Ovary (tissue), 3 donors: ENCODE data around the gene SNX5.

Experiments used
- POLR2A ChIP-seq: fragments of 450-650 bp; IDR thresholded peaks from one replicate; pipeline ENCODE4 v1.6.1; 2017; ENCODE audit warnings: antibody characterized with exemption, mild to moderate bottlenecking, moderate library complexity
- TF ChIP-seq, protein P1 (sequence below), 3 donors: fragments of 450-650 bp in 2 of 3; fragments of 200-600 bp in 1 of 3; IDR thresholded peaks; one replicate each; pipeline versions ENCODE4 v1.5.1 to v1.8.0; 2016 to 2022; ENCODE audit warnings: antibody characterized with exemption in 3 of 3, mild to moderate bottlenecking in 1 of 3
- donor health status: DM: no; HTN: no; CAD: no.

DNA sequence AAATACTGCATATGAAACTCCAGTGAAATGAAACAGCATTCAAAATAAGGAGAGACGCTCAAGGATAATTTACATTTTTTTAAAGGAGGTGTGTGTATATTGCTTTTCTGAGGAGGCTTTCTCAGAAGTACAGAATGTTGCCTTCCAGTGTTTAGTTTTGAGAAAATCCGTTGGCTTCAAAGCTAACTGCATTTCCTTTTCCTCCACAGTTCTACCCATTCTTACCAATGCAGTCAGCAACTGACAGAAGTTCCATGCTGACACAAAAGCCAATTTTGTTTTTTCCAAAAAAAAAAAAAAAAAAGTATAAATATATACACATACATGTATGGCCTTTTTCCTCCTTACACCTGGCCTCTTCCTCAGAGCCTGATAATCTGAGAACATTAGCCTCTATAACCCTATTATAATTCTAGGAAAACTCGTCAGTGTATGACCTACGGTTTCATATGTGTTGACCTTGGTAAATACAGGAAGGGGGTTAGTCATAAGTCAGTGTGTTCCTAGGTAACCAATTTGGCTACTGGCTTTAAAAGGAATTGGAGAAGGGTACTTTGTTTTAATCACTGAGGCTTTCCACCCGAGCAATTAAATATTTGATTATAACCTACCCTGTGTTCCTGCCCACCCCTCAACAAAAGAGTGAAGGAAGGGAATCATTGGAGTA, 24.4 kb upstream of the SNX5 start:
- TF ChIP-seq, protein P1, sequence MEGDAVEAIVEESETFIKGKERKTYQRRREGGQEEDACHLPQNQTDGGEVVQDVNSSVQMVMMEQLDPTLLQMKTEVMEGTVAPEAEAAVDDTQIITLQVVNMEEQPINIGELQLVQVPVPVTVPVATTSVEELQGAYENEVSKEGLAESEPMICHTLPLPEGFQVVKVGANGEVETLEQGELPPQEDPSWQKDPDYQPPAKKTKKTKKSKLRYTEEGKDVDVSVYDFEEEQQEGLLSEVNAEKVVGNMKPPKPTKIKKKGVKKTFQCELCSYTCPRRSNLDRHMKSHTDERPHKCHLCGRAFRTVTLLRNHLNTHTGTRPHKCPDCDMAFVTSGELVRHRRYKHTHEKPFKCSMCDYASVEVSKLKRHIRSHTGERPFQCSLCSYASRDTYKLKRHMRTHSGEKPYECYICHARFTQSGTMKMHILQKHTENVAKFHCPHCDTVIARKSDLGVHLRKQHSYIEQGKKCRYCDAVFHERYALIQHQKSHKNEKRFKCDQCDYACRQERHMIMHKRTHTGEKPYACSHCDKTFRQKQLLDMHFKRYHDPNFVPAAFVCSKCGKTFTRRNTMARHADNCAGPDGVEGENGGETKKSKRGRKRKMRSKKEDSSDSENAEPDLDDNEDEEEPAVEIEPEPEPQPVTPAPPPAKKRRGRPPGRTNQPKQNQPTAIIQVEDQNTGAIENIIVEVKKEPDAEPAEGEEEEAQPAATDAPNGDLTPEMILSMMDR (IDR thresholded peaks at IDR 0.05): no peak
- TF ChIP-seq POLR2A: no peak
